ENCODE results near the gene NRXN3.

The NRXN3 gene

DNA sequence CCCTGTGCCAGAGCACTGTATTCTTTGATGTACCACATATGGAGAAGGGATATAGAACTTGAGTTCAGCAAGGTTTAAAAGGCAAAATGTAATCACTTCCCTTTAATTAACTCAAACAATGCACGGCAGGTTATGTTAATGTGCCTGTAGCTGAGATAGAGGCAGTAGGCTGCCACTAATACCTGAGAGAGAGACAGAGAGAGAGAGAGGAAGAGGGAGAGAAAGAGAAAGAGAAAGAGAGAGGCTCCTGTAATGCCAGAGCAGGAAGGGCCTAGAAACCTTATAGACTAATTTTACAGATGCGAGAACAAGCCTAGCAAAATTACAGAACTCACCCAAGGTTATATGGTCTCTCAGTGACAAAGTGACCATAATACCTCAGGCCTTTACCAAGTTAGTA, 679.8 kb downstream of the NRXN3 start:
- DNase-seq, result no peak

DNA sequence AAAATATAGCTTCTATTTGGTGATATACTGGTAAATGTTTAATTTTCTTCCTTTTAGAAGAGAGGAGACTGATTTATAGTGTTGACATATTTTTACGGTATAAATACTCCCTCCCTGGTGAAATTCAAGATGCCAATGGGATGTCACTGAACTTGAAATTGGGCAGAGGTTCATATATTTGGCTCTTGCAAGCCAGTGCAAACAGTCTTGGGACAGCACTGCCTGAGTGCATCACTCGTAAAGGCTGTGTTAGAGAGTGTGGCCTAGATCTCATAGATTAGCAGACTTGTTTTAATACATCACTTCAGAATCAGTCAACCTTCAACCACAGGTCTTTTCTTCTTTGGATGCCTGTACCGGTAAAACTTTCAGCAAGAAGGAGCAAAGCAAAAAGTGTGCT, 681.0 kb downstream of the NRXN3 start:
- DNase-seq, result no peak

DNA sequence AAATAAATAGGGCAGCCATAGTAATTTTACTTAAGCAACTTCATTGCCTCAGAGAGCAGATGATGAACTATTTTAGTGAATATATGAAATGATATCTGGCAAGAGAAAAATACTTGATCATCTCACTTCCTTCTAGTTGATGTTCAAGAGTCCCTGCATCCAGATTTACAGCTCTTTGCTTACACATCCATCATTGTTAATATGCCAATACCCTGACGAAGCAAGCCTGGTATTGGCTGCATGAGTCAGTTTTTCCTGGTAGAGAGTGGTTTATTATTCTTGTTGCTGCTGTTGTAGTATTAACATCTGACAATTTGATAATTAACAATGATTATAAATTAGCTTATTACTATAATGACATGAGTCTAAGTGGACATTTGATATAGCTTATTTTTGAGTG, 681.9 kb downstream of the NRXN3 start:
- DNase-seq, result no peak

DNA sequence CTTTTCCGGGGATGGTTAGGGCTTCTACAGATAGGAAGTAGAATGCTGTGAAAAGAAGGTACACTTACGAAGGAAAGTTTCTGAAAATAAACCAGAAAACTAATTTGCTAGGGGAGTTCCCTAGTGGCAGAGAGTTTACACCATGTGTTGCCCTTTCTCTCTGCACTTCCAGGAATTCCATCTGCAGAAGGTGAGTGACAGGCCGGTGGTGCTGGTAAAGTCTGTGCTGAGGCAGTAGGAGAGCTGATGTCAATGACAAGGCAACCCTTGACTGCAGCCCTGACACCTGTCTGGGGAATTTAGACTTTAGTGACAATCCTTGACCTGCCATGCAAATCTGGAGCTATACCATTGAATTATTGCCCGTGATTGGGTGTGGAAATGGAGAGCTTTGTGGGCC, 687.8 kb downstream of the NRXN3 start:
- no peak for DNase-seq

DNA sequence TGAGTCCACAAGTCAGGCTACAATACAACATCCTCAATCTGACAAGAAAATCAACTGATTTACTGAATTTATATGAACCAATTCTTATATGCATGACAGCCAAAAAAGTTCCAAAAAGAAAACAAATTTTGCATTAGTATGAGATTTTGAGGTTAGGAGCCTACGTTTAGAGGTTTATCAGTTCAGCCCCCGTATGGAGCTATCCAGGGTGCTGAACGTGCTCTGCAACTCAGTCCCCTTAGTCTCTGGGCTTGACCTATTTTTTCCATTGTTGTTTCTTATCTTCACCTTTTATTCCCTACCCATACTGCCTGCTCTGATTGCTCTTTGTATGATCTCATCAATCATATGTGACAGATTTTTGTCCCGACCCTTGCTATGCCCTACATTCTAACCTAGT, 693.0 kb downstream of the NRXN3 start:
- no peak for DNase-seq

DNA sequence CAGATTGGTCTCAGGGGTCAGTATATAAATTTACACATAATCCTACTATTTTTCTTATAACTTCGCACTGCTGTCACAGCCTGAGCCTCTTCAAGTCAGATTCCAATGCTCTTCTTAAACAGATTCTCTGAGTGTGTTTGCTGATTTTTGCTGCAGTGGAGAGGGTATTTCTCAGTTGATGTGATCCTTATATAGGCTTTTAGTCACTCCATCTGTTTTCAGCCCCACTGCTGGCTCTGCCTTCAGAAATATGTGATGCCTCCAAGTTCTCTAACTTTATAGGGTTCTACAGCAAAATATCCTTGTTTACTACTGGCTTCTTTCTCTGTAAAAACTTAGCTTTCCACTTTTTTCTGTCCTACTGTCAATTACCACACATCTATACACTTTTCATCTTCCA, 702.7 kb downstream of the NRXN3 start:
- DNase-seq, result no peak

DNA sequence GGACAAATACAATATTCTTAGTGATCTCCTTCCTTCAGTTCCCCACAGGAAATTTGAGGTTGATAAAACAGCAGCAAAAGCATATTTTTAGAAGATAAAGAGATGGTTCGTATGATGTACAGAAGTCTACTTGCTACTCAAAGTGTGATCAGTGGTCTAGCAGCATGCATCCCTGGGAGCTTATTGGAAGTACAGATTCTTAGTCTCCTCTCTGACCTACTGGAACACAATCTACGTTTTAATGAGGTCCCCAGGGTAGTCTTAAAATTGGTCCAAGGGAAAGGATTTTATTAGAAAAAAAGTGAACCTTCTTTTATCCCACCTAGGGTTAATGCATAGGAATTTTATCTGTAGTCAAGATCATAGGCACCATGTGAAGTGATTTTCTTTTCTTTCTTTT, 703.4 kb downstream of the NRXN3 start:
- DNase-seq, result no peak

DNA sequence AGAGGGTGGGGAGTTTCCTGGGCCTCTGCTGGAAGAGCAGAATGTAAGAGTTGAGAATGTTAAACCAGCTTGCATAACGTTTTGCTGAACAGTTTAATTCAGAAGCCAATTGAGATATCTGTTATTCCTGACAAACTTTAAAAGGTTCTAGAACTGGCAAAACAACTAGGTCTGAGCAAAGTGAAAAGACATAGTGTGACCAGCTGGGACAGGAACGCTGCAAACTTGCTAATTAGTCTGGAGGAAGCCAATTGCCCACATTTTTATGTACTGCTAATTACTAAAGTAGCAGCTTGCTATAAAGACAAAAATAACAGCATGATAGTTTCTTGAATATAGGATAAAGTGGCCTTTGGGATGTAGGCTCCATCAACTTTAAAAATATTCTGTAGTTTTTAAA, 704.9 kb downstream of the NRXN3 start:
- no peak for DNase-seq

DNA sequence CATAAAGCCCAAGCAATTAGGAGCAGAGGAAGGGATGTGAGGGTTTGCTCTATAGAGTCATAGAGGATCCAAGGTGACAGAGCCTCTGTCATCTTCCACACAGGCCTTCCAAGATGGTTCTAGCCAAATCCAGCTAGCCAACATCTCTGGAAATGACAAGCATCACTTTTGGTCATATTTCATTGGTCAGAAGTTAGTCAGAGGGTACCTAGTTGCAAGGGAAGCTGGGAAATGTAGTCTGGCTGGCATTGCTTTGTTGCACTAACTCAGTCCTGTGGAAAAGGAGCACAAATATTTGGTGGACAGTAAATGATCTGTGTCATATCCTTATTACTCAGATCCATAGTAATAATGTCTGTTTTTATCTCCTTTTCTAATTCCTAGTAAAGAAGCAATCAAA, 715.7 kb downstream of the NRXN3 start:
- DNase-seq, result no peak

DNA sequence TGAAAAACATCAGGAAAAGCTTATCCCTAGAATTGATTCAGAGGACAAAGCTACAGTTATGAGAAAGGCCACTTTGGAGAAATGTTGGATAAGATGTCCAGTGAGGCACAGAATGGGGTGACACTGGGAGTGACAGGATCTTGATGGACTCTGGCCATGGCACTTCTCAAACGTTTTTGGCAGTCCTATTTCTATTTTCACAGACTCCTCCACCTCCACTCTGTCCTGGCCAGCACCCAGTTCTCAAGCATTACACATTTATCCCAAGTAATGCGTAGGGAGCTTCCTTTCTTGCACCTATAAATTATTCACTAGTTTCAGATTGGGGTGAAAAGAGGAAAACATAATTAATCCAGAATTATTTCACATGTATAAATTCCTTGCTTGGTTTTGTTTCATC, 727.3 kb downstream of the NRXN3 start:
- no peak for DNase-seq

DNA sequence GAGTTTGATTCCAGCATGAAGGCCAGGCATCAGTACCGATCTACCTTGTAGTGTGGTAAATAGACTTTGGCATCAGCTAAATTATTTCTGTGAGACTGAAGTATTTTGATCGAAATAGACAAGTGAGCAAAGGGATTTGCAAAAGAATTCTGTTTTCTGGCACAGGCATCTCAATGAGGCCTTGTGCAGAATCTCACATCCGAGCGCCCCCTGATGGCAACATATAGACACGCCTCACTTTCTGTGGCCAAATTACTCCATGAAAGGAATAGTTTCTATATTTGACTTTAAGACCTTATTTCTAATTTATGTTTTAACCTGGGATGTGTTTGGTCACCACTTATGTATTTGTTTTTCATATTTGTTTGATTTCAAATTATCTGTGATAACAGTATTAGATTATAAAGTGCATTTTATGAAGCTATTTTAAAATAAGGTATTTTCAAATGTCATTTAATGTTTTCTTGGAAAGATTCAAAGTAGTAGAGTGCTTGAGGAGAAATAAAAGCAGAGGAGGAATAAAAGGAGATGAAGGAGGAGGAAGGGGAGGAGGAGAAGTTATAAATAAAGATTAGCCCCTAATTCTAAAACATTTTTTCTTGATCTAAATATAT, 731.9 kb downstream of the NRXN3 start:
- DNase-seq, result no peak

DNA sequence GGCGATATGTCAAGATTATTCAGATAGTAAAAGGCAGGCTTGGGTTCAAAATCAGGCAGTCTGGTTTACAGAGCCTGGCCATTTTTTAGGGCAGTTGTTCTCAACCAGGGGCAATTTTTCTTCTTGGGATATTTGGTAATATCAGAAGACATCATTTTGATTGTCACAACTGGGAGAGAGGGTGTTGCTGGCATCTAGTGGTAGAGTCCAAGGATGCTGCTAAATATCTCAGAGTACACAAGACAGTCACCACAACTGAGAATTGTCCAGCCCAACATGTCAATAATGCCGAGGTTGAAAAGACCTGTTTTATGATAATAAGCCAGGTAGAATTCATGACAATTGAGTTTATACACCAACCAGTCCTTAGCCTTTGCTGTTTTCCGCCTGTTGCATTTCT, 733.9 kb downstream of the NRXN3 start:
- DNase-seq, result no peak

DNA sequence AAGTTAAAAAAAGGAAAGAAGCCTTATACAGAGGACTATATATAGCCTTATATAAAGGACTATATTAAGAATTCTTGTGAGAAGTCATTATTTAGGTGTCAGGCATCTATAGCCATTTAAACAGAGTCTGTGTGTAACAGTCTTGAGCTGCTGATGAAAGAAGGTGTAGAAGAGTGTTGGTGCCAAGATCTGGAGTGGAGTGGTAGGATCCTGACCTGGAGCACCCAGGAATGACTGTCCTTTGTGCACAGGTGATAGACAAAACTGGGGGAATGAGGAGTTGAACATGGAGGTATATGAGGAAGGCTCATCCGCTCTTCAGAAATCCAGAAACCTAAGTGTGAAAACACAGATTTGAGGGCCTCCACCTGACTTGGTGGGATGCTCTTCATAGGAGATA, 747.3 kb downstream of the NRXN3 start:
- no peak for DNase-seq

DNA sequence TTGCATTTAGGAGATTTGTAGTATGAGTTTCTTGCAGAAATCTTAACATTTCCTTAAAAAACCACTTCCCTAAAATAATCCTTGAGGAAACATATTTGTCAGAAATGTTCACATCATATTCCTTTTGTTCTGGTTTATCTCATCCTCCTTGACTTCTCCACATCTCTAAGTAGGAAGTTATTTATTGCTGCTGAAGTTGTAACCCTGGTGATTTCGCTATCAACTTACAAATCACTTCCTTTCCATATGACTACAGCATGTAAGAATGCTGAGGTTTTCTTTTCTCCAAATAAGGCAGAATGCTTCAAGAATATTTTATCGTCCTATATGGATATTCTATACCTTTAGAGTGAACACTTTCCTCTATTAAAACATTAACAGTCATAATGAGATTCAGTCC, 751.7 kb downstream of the NRXN3 start:
- no peak for DNase-seq

DNA sequence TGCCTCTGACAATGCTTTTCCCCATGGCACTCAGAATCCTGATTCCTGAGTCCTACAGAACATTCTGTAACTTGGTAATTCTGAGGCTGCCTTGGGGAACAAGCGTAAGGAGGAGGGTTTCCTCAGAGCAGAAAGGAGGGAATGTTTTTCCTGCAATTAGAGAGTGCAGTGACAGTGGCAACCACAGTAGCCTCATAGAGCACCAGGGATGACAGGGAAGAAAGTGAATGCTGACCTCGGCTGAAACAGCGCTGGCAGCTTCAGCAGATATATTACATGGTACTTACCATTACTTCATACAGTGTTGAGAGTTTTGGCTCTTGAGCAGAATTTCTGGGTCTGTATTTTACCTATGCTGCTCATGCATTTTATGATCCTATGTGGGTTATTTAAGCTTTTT, 757.1 kb downstream of the NRXN3 start:
- no peak for DNase-seq

DNA sequence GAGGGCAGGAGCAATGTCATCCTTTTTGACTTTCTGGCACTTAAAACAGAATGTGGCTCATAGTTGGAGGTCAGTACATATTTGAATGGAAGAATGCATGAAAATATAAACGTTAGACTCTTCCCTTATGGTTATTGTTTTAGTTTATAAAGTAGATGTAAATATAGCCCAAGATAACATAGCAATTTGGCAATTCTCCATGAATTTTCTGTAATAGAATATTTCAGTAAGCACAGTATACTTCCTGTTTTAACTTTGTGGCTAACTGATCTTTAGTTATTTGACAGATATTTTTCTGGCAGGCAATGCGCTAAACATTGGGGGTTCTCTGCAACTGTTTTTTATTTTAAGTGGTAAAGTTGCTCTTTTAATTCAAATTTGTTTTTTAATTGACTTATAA, 763.0 kb downstream of the NRXN3 start:
- no peak for DNase-seq

DNA sequence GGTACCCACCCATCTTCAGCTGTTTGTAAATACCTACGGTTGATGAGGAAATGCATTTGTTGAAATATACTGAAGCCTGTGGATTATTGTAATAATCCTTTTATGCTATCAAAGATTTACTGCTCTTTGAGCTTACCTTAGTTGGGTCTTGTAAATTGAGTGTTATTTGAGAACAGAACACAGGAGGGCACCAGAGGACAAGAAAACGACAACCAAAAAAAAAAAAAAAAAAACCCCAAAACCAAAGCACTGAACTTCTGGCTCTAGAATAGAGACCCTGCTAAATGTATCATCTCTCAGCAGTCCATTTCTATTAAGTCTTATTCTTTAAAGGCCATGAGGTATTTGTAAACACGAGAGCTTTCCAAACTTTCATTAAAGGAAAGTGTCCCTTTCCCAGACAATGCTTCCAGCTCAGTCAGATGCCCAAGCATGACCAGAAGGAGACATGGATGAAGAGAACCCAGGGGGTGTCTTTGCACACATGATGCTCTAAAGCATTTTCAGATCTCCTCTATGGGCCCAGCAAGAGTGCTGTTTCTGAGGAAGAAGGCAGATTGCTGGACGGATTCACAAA, 763.9 kb downstream of the NRXN3 start:
- DNase-seq, result no peak

DNA sequence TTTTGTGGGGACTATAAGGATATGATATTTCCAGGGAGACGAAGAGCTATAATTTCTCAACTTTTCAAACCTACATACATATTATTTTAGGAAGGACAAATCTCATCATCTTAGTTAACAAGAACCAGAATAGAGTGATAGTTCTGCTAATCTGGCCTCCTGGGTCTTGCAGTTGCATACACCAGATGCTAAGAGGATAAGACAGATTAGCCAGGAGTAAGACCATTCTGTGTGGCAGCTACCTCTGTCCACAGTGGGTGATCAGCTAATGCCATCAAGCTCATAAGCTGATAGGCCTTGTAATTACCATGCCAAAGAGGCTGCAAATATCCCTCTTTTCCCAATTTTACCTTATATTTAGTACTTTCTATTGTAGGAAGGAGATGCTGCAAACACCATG, 776.8 kb downstream of the NRXN3 start:
- DNase-seq, result no peak

DNA sequence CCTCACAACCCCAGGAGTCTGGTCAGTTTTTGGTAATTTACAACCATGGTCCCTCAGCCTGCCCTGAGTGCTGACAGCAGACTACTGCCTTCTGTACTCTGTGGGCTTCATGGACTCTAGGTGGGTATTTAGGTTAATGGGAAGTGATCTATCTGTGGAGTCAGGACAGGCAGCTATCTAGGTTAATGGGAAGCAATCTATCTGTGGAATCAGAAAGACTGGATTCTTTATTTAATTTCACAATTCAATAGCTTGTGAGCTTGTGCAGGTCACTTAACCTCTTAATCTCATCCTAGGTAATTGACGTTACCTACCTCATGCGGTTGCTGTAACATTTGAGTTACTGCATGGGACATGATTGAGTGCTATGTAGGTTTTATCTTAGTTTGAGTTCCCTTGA, 777.5 kb downstream of the NRXN3 start:
- no peak for DNase-seq

DNA sequence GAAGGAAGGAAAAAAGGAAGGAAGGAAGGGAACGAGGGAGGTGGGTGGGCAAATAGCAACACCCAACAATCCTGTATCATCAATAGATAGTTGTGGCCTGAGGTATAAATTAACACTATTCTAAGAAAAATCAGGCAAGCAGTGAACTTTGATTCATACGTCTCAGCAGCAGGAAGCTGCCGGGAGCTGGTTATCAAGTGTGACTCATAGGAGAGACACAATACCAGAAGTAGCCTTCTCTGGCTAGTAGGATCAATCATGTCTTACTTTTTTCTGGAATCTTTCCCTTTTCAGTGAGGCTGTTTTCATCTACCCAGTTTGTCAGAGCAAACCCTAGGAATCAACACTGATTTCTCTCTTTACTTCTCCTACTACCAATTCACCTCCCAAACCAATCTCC, 780.5 kb downstream of the NRXN3 start:
- no peak for DNase-seq

DNA sequence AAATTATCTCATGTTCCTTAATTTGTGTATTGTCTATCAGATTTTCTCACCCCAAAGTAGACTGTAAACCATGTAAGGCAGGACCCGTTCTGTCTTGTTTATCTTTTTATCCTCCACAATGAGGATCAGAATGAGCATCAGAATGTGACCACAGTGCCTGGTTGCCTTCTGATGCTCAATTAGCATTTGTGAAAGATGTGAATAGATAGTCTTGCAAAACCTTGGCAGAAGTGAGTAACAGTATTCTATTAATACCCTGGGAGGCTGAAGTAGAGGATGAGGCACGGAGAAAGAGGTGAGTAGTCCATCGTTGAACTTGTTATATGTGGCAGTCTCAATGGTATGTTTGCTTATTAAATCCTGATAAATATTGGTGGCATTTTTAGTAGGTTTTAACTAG, 781.4 kb downstream of the NRXN3 start:
- no peak for DNase-seq

DNA sequence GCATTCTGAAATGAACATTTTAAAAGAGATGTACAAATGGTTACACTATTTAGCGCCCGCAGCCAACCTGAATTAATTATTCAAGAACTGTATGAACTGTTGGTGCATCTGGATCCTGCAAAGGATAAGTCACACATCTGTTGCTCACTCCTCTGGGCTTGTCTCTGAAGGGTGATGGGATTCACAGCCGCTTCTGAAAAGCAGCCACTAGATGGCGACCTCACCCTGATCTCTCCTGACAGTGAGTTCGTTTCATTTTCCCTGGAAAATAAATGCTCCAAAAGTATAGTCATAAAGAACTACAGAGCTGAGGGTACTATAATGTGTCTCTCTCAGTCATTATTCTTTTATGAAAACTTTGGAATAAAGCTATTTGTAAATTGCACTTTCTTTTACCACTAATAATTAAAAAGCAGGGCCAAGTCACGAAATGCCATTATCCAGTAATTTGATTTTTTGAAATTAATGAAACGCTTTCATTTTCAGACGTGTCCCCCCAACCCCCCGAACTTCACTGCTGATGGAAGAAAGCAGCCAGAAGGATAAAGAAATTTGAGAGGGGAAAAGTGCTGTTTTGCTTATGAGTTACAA, 789.6 kb downstream of the NRXN3 start:
- DNase-seq, result peak in 1 of 4 experiments; percentile 21

DNA sequence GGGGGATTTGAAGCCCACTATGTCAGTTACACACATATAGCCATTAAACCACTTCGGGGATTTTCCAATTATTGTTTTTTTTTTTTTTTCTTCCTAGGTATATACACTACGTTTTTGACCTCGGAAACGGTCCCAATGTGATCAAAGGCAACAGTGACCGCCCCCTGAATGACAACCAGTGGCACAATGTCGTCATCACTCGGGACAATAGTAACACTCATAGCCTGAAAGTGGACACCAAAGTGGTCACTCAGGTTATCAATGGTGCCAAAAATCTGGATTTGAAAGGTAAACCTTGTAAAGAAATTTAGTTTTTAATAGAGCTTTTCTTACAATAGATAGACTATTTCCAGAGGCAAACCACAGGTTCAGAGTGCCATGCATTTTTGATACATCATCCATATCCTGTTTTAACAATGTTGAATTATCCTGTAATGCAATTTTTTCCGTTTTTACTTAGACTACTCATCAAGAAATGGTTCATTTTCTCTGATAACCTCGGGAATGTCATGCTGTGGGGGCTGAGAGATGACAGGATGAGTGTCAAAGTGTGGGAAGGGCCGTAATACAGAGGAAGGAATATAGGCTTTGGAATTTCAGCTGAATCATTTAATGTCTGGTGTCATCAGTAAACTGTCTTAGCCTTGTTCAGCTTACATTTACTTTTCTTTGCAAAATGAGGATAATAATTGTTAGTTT, 797.1 kb downstream of the NRXN3 start:
- no peak for DNase-seq

DNA sequence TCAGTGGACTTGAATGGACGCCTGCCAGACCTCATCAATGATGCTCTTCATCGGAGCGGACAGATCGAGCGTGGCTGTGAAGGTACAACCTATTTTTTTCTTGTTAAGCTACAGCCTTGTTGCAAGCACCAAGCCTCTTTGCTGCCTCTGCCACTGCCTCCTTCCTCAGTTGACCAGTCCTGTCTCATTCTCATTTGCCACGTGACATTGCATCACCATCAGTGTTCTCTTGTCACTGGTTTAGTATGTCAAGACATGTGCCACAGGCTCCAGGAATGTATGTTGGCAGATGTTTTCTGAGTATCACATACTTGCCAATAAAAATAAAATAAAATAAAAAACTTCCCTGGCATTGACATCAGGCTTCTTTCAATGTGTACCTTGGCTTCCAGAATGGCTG, 798.1 kb downstream of the NRXN3 start:
- no peak for DNase-seq

DNA sequence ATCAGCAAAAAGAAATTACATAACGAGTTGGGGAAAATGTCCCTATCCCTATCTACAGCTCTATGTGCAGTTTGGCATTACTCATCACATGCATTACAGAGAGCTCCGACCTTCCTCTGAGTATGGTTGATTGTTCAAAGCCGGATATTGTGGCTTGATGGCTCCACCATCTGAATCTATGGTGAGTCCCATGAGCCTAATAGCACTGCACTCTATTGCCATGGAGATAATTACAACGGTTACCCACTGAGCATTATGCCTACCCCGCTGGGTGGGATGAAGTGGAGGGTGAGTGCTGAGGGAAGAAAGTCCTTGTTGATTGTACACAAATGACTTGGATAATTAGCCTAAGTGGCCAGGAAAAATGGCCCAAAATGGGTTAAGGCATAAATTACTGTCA, 800.5 kb downstream of the NRXN3 start:
- DNase-seq, result no peak
